ENCODE measurements around the gene IGF1R.

IGF1R gene

DNA sequence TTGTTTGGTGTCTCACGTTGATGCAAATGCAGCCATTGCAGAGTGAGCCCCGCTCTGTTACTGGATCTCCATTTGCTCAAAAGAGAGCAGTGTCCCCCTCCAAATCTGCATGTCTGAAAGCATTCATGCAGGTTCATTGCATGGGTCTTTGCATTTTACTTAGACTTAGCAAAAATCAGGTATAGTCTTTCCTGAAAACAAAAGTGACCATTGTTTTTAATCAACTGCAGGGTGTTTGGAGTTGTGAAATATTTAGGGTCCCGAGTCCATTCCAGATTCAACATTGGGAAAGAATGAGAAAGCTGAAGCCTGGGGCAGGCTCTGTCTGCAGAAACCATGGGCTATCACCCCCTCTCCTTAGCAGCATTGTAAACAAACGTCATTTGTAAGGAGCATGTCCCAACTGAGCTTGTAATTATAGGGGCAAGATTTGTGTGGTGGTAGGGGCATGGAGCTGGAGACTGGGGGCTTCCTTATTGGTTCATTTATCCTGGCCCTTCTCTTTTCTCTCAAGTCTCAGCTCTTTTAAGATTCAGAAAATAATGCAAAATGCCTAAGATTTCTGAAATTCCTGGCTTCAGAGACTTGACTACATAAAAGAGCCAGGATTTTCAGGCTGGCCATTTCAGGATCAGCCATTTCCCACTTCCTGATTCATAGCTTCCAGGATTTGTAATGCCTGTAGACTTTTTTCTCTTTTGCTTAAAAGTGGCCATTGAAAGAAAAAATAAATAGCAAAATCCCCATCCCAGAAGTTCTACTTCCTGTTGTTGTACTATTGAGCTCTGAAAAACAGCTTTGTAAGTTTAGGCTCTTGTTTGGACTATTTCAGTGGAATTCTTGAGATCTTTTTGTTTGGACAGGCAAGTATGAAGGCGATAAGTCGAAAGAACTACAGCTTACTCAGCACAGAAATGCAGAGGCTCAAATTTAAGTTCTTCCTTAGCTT lies 23.0 kb downstream of the IGF1R start:
- DNase-seq (ENCODE audit: low spot score): no peak

DNA sequence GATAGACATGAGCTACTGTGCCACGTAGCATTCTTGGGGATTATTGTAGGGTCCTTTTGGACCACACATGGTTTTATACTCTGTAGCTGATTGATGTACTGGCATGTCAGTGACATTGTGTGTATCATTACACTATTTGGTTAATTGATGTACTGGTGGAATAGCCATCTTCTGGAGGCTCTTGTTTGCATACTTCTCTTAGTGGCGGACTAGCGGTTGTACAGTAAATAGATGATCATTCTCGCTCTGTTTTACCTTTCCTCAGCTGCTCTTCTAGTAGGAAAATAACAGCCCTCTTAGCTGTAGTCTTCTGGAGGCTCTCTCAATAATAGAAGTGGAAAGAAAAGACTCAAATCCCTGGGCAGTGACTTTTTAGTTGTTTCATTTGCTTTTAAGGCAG lies 24.8 kb downstream of the IGF1R start:
- DNase-seq (ENCODE audit: low spot score): no peak

DNA sequence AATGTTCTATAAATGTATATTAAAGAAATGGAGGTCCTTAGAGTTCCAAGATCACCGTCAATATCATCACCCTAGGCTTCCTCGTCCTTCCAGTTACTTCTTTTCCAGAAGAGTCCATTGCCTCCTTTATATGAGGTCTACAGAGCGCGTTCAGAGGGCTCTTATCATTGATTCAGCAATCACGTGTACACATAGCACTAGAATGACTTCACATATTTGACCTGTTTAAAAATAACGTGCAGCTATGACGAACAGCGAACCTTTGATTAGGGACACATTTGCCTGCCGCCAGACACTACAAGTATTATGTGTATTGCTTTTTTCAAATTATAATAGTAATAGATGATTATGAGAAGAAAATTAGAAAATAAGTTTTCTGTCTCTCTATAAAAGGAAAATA lies 26.0 kb downstream of the IGF1R start:
- no peak for DNase-seq (ENCODE audit: low spot score)

DNA sequence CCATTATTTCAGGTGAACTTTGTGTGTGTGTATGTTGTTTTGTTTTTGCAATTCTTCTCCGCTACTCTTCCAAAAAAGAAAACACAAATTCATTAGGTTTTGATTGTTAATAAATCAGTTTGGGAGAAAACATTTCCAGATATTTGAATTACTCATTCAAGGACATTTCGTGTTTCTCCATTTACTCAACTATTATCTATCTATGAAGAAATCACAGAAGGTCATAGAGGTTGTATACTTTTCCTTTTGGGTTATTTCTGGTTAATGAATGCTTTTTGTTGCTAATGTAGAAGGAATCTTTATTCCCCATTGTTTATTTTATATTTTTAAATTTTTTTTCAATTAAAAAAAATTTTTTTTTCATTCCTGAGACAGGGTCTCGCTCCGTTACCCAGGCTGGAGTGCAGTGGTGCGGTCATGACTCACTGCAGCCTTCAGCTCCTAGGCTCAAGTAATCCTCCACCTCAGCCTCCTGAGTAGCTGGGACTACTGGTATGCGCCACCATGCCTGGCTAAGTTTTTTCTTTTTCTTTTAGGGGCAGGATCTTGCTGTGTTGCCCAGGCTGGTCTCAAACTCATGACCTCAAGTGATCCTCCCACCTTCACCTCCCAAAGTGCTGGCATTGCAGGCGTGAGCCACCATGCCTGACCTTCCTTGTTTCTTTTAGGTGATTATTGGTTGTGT lies 28.4 kb downstream of the IGF1R start:
- no peak for DNase-seq (ENCODE audit: low spot score)

DNA sequence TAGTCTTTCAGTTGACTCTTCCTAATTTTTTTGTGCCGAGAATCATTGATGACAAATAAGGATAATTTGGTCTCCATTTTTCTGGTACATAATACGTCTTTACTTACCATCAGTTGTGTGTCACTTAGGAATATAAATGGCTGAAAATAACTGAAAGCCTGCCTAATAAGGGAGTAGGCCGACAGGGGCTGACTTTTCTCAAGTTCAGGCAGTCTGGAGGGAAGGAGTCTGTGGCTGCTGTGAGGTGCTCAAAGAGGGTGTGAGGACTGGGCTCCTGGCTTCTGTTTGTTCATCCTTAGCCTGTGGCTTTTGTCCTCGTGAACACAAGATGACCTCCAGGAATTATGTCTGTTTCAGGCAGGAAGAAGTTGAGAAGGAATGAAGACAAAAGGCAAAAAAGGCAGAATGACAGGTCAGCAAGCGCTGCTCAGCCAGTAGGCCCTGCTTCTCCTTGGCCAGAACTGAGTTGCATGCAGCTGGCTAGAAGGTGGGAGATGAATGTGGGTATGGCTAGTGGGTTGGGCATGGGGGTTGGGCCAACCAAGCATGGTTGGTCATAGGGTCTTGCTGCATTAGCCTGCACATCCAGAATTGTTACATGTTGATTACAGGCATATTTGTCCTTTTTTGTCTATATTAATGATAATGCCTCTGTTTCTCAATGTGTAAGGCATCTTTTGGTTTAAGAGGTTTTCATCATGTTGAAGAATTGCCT lies 29.2 kb downstream of the IGF1R start:
- DNase-seq (ENCODE audit: low spot score): no peak

DNA sequence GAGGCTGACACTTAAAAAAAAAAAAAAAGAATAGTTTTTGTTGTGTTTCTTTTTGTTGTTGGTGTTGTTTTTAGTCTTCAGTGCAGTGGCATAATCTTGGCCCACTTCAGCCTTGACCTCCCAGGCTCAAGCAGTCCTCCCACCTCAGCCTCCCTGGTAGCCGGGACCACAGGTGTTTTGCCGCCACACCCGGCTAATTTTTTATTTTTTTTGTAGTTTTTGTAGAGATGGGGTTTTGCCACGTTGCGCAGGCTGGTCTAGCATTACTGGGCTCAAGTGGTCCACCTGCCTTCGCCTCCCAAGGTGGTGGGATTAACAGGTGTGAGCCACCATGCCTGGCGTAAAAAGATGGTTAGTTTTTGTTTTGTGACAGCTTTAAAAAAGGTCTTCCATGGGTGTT lies 30.1 kb downstream of the IGF1R start:
- no peak for DNase-seq (ENCODE audit: low spot score)

DNA sequence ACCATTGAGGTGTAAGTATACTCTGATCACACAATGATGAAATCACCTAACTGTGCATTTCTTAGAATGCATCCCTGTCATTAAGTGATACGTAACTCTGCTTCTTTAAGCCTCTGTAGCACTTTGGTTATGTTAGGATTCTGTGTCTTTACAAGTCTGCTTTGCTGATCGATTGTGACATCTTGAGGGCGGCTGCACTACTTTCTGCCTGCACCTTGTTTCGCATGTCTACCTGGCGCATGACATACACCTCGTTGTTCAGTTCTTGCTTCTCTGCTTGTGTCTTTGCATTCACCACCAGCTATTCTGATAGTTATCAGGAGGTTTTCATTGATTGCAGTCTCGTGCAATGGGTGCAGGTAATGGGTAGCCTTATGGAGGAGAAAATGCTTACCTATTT lies 32.7 kb downstream of the IGF1R start:
- DNase-seq (ENCODE audit: low spot score): no peak

DNA sequence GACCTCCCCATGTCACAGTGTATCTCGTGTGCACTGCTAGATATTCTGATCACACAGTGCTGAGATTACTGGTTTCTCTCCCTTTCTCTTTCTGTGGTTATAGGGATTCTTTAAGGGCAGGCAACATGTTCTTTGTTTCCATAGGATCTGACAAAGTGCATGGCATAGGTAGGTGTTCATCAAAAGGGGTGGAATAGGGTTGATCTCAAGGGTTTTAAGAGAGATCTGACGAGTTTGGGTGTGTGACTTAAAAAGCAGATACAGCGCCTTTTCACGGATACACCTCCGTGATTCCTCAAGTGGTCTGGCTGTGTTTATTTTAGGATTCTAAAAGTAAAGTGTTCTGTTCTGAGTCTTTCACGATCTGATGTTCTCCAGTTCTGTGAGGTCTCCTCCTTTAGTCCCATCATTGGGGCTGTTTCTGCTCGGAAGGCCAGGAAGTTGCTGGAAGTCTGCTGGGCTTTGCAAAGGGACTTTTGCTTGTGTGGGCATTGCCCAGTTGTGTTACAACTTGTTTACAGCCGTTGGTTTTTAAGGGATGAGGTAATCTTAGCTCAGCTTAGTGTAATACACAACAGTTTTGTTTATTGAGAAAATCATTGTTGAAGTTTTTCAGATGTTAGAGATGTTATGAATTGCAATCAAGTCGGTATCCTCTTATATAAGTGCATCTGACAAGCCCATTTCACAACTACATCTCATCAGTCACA lies 34.8 kb downstream of the IGF1R start:
- no peak for DNase-seq (ENCODE audit: low spot score)

DNA sequence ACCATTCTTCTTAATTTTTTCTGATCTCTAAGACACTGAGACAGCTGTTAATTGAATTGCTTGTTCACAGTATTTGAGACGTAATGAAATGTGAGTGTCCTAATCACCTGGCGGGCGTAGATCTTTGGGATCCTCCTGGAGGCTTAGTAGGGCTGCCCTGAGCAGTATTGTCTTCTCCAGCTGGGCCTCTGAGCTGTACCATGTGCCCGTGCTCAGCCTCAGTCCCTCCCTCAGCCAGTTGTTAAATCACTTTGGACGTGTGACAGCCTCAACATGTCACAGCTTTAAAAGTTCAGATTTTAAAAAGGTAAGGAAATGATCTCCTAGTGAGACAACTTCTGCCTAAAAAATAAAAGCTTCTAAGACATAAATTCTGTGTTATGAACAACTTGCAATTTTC lies 35.5 kb downstream of the IGF1R start:
- DNase-seq (ENCODE audit: low spot score): no peak

DNA sequence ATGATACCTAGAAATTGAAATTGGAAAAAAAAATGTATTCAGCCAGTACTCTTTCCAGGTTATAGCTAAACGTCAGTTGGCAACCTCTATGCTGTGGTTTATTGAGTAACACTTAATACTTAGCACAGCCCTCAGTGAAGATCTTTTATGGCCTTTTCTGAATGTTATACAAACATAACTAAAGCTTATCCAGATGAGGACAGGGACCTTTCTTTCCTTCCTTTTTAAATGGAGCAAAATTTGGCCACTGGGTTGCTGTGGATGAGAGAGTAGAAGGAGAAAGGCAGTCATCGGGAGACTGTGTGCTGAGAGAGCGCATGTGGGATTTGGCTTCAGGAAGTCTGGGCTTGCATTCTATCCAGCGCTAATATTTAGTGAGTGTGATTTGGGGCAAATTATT lies 36.1 kb downstream of the IGF1R start:
- no peak for DNase-seq (ENCODE audit: low spot score)

DNA sequence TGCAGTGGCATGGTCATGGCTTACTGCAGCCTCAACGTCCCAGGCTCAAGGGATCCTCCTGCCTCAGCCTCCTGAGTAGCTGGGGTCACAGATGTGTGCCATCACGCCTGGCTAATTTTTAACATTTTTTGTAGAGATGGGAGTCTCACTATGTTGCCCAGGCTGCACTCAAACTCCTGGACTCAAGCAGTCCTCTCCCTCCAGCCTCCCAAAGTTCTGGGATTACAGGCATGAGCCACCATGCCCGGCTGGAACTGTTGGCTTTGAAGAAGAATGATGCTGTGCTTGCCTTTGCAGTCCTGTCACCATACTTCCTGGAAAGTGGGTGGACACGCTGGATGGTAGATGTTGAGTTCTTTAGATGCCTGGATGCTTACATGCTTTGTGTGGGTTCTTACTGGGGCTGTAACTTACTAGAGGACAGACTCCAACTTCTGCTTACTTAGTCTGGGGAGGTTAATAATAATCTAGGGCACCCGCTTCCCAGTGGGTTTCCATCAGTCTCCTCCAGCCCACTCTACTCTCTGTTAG lies 36.7 kb downstream of the IGF1R start:
- no peak for DNase-seq (ENCODE audit: low spot score)

DNA sequence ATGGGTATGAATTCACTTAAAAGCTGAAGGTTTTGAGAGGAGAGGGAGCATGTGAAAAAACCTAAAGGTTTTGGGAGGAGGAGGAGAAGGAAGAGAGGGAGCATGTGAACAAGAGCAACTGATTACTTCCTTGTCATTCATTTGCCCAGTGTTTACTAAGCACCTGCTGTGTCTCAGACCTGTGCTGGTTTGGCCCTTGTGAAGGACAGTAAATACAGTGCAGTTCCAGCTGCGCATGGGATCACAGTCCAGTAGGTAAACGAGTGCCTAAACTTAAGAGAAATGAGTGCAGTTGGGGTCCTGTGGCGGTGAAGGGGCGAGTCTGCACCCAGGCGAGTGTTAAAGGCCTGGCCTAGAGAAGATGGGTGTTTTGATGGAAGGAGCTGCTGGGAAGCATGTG lies 38.6 kb downstream of the IGF1R start:
- no peak for DNase-seq (ENCODE audit: low spot score)

DNA sequence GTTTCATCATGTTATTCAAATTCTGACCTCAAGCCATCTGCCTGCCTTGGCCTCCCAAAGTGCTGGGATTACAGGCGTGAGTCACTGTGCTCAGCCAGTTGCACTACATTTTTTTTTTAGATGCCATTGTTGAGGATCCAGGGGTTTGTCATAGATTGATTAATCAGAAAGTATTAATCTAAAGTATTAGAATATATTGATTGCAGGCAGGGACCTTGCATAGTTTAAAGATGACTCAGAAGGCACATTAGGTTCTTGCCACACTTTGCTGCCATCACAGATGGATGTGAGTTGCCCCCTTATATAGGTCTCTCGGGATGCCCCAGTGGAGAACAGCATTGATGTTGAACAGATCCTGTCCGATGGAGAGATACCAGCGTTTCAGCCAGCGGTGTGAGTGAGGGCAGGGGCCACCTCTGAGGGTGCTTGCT lies 41.1 kb downstream of the IGF1R start:
- no peak for DNase-seq (ENCODE audit: low spot score)

DNA sequence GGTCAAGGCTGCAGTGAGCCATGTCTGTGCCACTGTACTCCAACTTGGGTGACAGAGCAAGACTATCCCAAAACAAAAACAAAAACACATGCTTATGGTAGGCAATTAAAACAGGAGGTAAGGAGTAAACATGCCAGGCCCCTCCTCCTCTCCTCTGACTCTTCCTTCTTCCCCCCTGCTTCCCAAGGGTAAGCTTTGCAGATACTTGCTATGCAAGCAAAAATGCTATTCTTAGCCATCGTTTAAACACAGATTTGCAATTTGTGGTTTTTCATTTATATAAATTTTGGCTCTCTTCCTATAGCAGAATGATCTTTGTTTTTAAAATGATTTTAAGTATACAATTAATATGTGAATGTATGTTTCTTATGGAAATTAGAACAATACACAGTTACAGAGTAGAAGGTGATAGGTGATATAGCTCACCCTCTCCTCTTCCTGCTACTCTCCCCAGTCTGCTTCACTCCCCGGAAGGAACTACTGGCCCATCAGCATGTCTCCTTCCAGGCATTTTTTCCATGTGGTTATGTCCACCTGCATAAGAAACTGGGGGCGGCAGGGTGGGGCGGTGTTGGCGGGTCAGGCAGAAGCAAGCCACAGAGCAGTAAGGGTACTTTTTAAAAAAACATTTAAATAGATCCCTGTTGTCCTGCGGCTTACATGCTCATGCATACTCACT lies 42.1 kb downstream of the IGF1R start:
- no peak for DNase-seq (ENCODE audit: low spot score)

DNA sequence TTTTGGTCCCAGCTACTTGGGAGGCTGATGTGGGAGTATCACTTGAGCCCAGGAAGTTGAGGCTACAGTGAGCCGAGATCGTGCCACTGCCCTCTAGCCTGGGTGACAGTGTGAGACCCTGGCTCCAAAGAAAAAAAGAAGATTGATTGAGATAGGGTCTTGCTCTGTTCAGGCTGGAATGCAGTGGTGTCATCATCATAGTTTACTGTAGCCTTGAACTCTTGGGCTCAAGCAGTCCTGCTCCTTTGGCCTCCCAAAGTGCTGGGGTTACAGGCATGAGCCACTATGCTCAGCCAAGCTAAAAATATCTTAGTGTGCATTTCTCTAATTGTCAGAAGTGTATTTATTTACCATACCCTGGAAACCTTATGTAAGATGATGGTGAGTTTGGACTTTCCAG lies 43.9 kb downstream of the IGF1R start:
- no peak for DNase-seq (ENCODE audit: low spot score)

DNA sequence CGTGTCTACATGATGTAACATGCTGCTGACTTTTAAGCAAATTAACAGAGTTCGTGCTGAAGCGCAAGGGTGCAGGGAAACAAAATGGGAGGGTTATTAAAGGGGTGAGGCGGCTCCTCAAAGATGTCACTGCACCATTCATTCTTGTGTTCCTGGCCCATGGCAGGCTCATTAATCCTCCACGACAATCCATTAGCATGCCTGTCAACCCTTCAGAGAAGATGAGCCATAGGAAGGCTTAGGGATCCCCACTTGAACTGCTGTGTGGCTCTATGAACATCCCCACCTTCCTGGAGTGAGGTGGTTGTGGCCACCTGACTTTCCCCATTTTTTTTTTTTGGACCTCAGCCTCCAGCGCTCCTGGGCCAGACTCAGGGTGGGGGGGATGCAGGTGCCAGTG lies 45.8 kb downstream of the IGF1R start:
- DNase-seq (ENCODE audit: low spot score): no peak

DNA sequence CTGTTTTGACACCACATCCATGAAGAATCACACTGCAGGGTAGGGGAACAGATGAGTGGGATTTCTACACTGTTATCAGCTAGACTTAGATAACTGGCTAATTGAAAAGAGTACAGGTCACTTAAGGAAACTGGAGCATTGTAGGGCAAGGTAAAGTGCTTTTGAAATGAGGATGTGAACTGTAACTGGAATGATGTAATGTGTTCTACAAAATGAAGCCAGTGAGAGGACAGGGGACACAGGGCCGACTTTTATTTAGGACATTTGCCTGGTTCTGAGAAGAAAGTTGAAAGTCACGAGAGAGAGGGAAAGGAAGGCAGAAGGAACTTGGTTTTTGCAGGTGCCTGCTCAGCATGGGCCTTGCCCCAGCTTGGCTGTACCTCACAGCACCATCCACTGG lies 50.5 kb downstream of the IGF1R start:
- DNase-seq (ENCODE audit: low spot score): no peak

DNA sequence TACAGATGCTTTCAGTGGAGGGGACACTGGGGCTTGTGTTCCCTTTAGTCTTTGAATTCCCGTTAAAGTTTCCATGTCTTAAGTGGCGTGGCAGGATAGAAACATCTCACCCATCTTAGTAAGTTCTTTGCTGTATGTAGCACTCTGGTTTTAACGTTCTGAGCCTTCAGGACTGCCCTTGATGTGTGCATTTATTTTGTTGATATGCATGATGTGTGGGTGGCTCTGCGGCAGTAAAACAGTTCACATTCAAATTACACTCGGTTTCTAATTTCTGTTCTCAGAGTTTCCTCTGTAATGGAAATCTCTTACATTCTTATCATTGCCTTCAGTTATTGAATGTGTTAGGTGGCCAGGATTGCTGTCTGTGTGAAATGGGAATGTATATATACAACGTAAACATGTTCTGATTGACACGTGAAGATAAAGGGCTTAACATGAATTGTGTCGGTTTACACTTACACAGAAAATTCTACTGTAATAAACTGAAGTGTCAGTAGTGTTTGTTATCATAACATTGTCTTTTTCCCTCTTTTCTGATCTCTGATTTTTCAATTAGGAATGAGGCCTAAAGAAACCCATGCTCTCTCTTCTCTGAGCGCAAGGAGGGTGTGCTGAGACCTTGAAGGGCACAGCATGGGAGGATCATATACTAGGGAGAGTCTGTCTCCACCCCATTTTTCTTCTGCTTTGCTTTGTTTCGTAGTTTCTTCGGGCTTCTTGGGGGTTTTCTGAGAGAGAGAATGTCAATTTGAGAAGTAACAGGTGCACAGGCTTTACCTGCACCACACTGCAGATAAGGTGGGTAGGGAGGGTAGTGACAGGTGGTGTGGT lies 51.5 kb downstream of the IGF1R start:
- DNase-seq (ENCODE audit: low spot score): no peak

DNA sequence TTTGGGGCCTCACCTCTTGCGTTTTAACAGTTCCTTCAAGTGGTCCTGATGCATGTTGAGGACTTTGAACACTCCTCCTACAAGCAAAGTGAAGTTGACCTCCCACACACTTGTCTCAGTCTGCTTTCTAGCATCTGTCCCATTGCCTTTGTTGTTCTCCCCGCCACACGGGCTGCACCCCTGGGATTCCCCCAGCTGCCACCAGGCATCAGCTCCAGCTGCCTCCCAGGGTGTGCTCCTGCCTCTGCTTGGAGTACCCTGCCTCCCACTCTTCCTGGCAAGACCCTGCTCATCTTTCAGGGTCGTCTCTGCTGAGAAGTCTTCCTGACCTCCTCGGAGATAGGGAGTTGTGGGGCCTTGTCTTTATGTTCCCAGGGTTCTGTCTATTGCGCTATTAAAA lies 52.2 kb downstream of the IGF1R start:
- no peak for DNase-seq (ENCODE audit: low spot score)

DNA sequence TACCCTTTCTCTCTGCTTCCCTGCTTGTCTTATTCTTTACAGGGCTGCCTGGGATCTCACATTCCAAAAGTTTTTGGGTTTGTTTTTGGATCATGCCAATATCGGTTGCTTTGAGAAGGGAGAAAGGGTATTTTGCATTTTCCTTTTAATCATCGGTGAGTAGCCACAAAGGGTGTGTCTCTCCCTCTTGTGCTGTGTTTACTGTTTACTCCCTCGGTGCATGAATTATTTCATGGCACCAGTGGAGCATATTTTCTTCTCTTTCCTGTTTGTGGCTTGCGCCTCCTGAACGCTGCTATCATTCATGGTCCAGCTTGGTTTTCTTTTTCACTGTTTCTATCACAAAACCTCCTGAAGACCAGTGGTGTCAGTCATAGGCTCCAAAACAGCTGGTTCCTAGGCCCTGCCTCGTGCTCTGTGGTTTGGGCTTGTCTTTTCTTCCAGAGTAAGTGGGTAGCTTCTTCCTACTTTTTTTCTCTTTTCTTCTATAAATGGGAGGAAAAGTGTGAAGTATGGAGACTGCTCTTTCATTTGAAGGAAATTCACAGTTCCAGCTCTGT lies 54.9 kb downstream of the IGF1R start:
- no peak for DNase-seq (ENCODE audit: low spot score)

Data from germinal center (tissue), 1 donor.